Measurements from ENCODE around the gene LMX1B. TPM values are rescaled to one million over a fixed set of nuclear protein-coding genes. Genes with fewer than 3 reads are reported as not detected.

LMX1B gene
- total RNA-seq, 1 experiment from 2014 or later, result 0.55 TPM

- ATAC-seq (no peak), DNase-seq (no peak)
- TF ChIP-seq CTCF (conservative IDR thresholded peaks at IDR 0.05; ENCODE audit: low read depth, low read length) (no peak), EZH2phosphoT487 (IDR thresholded peaks at IDR 0.05; ENCODE audit: borderline replicate concordance, low read length) (no peak), EZH2 (IDR thresholded peaks at IDR 0.05; ENCODE audit: low read length, unreplicated experiment) (no peak)
- no TSS peak for BruUV-seq (replicated peaks)
- no peaks in the 10 kb centered on the region for H3K4me1 ChIP-seq (ENCODE audit: insufficient read depth, low read length)
- H3K4me3 ChIP-seq (ENCODE audit: low read length), result no peak overlapping the region
- no peak overlapping the region for H3K4me2 ChIP-seq (ENCODE audit: low read length)
- no peaks in the 10 kb centered on the region for H3K27me3 ChIP-seq (ENCODE audit: low read length)
- H3K36me3 ChIP-seq (ENCODE audit: low read depth, low read length), result no peaks in the 10 kb centered on the region
- H3K9me2 ChIP-seq (replicated peaks; ENCODE audit: low read length), result no peaks in the 10 kb centered on the region
- no peaks in the 10 kb centered on the region for H4K20me1 ChIP-seq (ENCODE audit: low read length)
- no peaks in the 10 kb centered on the region for H3K79me2 ChIP-seq (ENCODE audit: low read length)
- CTCF ChIA-PET, result interaction anchor here (0.6 kb wide), 1 partner anchor 53 kb away, joined by 8 read pairs; no protein-coding TSS in a partner anchor
- no peak overlapping the region for H2AFZ ChIP-seq (ENCODE audit: low read length)
- intact Hi-C loops (cut with micrococcal nuclease), result no loop called here
- H3F3A ChIP-seq (ENCODE audit: low read length, unreplicated experiment), result no peaks in the 10 kb centered on the region
- POLR2A ChIA-PET (ENCODE audit: unreplicated experiment), result no interaction called here
- H3K9ac ChIP-seq (ENCODE audit: low read length), result no peak overlapping the region
- H3K9me3 ChIP-seq (ENCODE audit: low read length), result no peaks in the 10 kb centered on the region
- H3K27ac ChIP-seq (ENCODE audit: low read length), result no peak overlapping the region
These were observed 23.5 kb downstream of the LMX1B start for GRCh38 chr9:126636983-126637798.

DNA sequence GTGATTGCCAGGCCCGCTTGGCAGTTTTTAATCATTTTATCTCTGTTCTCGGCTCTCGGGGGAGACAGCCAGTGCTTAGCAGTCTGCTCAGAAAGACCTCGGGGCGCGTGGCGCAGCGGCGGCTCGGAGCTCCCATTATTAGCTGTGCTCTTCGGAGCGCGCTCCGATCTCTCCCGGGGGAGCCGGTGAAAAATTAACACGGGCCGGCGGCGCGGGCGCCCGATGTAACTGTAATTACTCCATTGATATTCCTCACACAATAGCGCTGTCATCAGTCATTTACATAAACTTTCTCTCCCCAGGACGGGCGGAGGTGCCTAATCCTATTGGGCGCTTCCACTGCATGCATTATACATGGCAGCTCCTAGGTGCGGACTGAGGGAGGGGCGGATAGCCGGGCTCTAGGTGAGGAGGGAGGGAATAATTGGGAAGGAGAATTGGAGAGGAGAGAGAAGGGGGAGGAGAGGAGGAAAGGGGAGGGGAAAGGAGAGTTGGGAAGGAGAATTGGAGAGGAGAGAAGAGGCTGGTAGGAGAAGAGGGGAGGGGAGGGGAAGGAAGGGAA, 24.9 kb downstream of the LMX1B start:
- ATAC-seq (no peak), DNase-seq (no peak)
- Histone ChIP-seq H3K4me2 (ENCODE audit: low read length) (no peak overlapping the region), H4K20me1 (ENCODE audit: low read length) (no peaks in the 10 kb centered on the region), H3K9ac (ENCODE audit: low read length) (no peak overlapping the region), H2AFZ (ENCODE audit: low read length) (no peak overlapping the region), H3K79me2 (ENCODE audit: low read length) (no peaks in the 10 kb centered on the region), H3K9me3 (ENCODE audit: low read length) (no peaks in the 10 kb centered on the region), H3K27me3 (ENCODE audit: low read length) (peaks cover 5% of the 10 kb centered on the region; the same call in 1 of the 2 replicates), H3K9me2 (replicated peaks; ENCODE audit: low read length) (no peaks in the 10 kb centered on the region), H3F3A (ENCODE audit: low read length, unreplicated experiment) (no peaks in the 10 kb centered on the region), H3K36me3 (ENCODE audit: low read depth, low read length) (no peaks in the 10 kb centered on the region), H3K4me1 (ENCODE audit: insufficient read depth, low read length) (no peaks in the 10 kb centered on the region), H3K27ac (ENCODE audit: low read length) (no peak overlapping the region), H3K4me3 (ENCODE audit: low read length) (no peak overlapping the region)
- intact Hi-C loops (cut with micrococcal nuclease), result no loop called here
- TF ChIP-seq EZH2 (IDR thresholded peaks at IDR 0.05; ENCODE audit: low read length, unreplicated experiment), result no peak
- TF ChIP-seq EZH2phosphoT487 (IDR thresholded peaks at IDR 0.05; ENCODE audit: borderline replicate concordance, low read length), result no peak
- TF ChIP-seq CTCF (conservative IDR thresholded peaks at IDR 0.05; ENCODE audit: low read depth, low read length), result no peak
- CTCF ChIA-PET, result no interaction called here
- POLR2A ChIA-PET (ENCODE audit: unreplicated experiment), result no interaction called here
- no TSS peak for BruUV-seq (replicated peaks)
